HepG2 (cell line): ENCODE measurements around the gene NUDT2. TPM values are rescaled to one million over a fixed set of nuclear protein-coding genes. Genes with fewer than 3 reads are reported as not detected.

Experiments used
- FOXA3 ChIP-seq: IDR thresholded peaks from 2 replicates; pipeline ENCODE4 v1.6.1; 2016; ENCODE audit warnings: missing genetic modification reagents, missing compliant biosample characterization
- SMC3 ChIP-seq: IDR thresholded peaks from 2 replicates; pipeline ENCODE4 v1.6.1; 2011; ENCODE audit warnings: low read length, improper control_type of control experiment
- ZFP37 ChIP-seq: sonication (generic); formaldehyde crosslinking; IDR thresholded peaks from 2 replicates; pipeline ENCODE4 v1.4.0; 2020; ENCODE audit warnings: missing genetic modification reagents, borderline replicate concordance
- ZNF101 ChIP-seq: sonication (generic); formaldehyde crosslinking; IDR thresholded peaks from 2 replicates; pipeline ENCODE4 v1.4.0; 2020; ENCODE audit warnings: mild to moderate bottlenecking, low read depth, missing genetic modification reagents, borderline replicate concordance
- ZNF260 ChIP-seq: sonication (generic); formaldehyde crosslinking; IDR thresholded peaks from 2 replicates; pipeline ENCODE4 v1.4.0; 2020; ENCODE audit warnings: missing genetic modification reagents, low read depth, mild to moderate bottlenecking, borderline replicate concordance
- ZNF367 ChIP-seq: sonication (generic); formaldehyde crosslinking; IDR thresholded peaks from 2 replicates; pipeline ENCODE4 v1.4.0; 2020; ENCODE audit warnings: missing genetic modification reagents, borderline replicate concordance
- ZNF839 ChIP-seq: sonication (generic); formaldehyde crosslinking; IDR thresholded peaks from 2 replicates; pipeline ENCODE4 v1.4.0; 2020; ENCODE audit warnings: missing genetic modification reagents, mild to moderate bottlenecking, borderline replicate concordance
- polyA plus RNA-seq, 8 experiments: library from polyadenylated mRNA; depleted of rRNA in 3 of 8; stranded (reverse) in 7 of 8; unstranded in 1 of 8; fragments of >200 nt; fragmentation: Illumina TruSeq in 4 of 8; extraction: Trizol in 4 of 8; gene quantifications; 2 replicates each; pipeline versions ENCODE4 v1.2.1 to v1.2.3, GENCODE V29; 2011 to 2016; ENCODE audit warnings: low read depth in 4 of 8, missing spikeins in 1 of 8, mixed read lengths in 1 of 8; ENCODE audit not compliant: insufficient read depth in 1 of 8
- total RNA-seq, 5 experiments: library from RNA; depleted of rRNA; stranded (reverse); fragments of >200 nt; fragmentation: Illumina TruSeq; extraction: Trizol; gene quantifications; 2 replicates each; pipeline ENCODE4 v1.2.3, GENCODE V29; 2016; ENCODE audit warnings: low read depth in 1 of 5
- TF ChIP-seq, protein P1 (sequence below): sonication (generic); formaldehyde crosslinking; IDR thresholded peaks from 2 replicates; pipeline ENCODE4 v1.4.0; 2020; ENCODE audit warnings: mild to moderate bottlenecking, missing genetic modification reagents
- TF ChIP-seq, protein P2 (sequence below): sonication (generic); formaldehyde crosslinking; IDR thresholded peaks from 2 replicates; pipeline ENCODE4 v1.5.1; 2020; ENCODE audit warnings: mild to moderate bottlenecking, missing genetic modification reagents, borderline replicate concordance
- TF ChIP-seq, protein P3 (sequence below): sonication (generic); formaldehyde crosslinking; IDR thresholded peaks from 2 replicates; pipeline ENCODE4 v1.8.0; 2022; ENCODE audit warnings: mild to moderate bottlenecking, missing genetic modification reagents
- TF ChIP-seq, protein P4 (sequence below): IDR thresholded peaks from 2 replicates; pipeline ENCODE4 v1.6.1; 2016; ENCODE audit warnings: mild to moderate bottlenecking, missing biosample characterization, missing genetic modification reagents
- TF ChIP-seq, protein P5 (sequence below): IDR thresholded peaks from 2 replicates; pipeline ENCODE4 v1.6.1; 2012; ENCODE audit warnings: low read depth, low read length, improper control_type of control experiment
- TF ChIP-seq, protein P6 (sequence below): sonication (generic); formaldehyde crosslinking; IDR thresholded peaks from 2 replicates; pipeline ENCODE4 v1.5.0; 2020; ENCODE audit warnings: mild to moderate bottlenecking, low read depth, missing genetic modification reagents, borderline replicate concordance

NUDT2 gene
- total and polyA plus RNA-seq, 2 of the 13 experiments (the other 11 are each of a cell fraction or from before 2014, with no cell fraction given): 19.9 to 24.6 TPM

DNA sequence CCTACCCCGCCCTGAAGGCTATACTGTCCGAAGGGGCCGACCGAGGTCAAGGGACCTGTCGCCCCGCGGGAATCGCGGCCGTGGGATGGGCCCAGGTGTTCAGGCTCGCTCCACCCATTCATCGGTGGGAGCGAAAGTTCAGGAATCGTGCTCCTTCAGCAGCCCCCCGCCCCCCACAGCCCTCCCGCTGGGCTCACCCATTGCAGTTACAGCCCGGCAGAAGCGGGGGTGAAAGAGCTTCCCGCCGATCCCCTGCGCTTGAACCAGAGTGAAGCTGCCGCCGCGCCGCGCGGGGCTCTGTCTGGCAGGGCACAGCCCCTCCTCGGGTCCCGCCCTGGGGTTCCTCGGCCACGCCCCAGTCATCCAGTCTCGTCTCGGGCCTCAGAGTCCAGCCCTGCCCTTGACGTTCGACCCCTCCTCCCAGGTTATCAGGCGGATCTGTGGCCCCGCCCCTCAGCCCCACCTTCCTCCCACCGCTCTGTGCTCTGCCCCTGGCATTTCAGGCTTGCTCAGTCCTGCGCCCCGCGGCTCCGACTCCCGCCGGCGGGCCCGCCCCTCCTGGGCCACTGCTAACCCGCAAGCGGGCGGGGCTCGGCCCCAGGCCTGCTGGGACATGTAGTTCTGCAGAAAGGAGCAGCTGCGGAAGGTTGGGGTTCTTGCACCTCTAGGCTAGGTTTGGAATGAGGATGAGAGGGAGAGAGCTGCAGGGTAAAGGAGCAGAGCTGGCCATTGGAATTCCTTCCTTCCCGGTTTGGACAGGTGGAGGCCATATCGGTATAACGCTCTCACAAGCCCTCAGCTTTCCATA, 47.4 kb downstream of the NUDT2 start, which contains the start of gene MYORG (continued):
- TF ChIP-seq FOXA3 (peak; percentile 37; the same call in 1 of the 2 replicates), ZNF367 (CRISPR knock-in tag) (no peak), ZNF839 (CRISPR knock-in tag) (no peak), SMC3 (no peak), ZNF101 (CRISPR knock-in tag) (no peak), ZNF260 (no peak), ZFP37 (CRISPR knock-in tag) (no peak)
- TF ChIP-seq, protein P1, sequence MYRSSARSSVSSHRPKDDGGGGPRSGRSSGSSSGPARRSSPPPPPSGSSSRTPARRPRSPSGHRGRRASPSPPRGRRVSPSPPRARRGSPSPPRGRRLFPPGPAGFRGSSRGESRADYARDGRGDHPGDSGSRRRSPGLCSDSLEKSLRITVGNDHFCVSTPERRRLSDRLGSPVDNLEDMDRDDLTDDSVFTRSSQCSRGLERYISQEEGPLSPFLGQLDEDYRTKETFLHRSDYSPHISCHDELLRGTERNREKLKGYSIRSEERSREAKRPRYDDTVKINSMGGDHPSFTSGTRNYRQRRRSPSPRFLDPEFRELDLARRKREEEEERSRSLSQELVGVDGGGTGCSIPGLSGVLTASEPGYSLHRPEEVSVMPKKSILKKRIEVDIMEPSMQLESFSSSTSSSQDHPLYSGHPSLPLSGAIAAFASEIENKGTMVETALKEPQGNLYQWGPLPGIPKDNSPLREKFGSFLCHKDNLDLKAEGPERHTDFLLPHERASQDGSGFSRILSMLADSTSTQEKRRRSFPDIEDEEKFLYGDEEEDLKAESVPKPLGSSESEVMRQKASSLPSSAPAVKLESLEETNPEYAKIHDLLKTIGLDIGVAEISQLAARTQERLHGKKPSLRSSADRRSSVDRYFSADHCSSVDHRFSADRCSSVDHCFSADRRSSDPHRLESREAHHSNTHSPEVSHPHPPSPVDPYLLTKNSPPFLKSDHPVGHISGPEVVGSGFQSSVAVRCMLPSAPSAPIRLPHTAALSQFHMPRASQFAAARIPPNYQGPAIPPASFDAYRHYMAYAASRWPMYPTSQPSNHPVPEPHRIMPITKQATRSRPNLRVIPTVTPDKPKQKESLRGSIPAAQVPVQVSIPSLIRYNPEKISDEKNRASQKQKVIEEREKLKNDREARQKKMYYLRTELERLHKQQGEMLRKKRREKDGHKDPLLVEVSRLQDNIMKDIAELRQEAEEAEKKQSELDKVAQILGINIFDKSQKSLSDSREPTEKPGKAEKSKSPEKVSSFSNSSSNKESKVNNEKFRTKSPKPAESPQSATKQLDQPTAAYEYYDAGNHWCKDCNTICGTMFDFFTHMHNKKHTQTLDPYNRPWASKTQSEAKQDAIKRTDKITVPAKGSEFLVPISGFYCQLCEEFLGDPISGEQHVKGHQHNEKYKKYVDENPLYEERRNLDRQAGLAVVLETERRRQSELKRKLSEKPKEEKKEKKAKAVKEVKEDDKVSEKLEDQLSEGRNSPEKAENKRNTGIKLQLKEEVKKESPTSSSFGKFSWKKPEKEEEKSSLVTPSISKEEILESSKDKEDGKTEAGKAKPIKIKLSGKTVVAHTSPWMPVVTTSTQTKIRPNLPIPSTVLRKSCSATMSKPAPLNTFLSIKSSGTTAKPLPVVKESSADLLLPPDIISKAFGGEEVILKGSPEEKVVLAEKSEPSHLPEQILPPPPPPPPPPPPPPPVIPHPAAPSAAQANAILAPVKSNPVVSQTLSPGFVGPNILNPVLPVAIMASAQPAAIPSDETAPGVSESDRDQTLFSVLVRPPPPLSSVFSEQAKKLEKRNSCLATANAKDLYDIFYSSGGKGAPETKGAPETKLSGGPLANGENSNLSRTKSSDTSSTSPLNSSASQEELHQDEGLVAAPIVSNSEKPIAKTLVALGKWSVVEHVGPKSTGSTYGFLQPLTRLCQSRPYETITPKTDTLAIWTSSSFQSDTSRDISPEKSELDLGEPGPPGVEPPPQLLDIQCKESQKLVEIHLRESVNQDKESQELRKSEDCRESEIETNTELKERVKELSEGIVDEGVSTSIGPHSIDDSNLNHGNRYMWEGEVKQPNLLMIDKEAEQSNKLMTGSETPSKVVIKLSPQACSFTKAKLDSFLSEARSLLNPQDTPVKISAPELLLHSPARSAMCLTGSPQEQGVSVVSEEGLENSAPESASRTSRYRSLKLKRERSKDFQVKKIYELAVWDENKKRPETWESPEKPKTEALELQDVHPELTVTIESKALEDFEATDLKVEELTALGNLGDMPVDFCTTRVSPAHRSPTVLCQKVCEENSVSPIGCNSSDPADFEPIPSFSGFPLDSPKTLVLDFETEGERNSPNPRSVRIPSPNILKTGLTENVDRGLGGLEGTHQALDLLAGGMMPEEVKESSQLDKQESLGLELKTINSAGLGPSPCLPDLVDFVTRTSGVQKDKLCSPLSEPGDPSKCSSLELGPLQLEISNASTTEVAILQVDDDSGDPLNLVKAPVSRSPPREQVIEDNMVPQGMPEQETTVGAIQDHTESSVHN (CRISPR knock-in tag): 0 out of 2 replicates have a peak, but pooled peaks have one; percentile 27
- TF ChIP-seq, protein P2, sequence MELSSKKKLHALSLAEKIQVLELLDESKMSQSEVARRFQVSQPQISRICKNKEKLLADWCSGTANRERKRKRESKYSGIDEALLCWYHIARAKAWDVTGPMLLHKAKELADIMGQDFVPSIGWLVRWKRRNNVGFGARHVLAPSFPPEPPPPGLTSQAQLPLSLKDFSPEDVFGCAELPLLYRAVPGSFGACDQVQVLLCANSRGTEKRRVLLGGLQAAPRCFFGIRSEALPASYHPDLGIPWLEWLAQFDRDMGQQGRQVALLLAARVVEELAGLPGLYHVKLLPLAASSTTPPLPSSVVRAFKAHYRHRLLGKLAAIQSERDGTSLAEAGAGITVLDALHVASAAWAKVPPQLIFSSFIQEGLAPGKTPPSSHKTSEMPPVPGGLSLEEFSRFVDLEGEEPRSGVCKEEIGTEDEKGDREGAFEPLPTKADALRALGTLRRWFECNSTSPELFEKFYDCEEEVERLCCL (CRISPR knock-in tag): no peak
- TF ChIP-seq, protein P3, sequence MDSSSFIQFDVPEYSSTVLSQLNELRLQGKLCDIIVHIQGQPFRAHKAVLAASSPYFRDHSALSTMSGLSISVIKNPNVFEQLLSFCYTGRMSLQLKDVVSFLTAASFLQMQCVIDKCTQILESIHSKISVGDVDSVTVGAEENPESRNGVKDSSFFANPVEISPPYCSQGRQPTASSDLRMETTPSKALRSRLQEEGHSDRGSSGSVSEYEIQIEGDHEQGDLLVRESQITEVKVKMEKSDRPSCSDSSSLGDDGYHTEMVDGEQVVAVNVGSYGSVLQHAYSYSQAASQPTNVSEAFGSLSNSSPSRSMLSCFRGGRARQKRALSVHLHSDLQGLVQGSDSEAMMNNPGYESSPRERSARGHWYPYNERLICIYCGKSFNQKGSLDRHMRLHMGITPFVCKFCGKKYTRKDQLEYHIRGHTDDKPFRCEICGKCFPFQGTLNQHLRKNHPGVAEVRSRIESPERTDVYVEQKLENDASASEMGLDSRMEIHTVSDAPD (CRISPR knock-in tag): no peak
- TF ChIP-seq, protein P4, sequence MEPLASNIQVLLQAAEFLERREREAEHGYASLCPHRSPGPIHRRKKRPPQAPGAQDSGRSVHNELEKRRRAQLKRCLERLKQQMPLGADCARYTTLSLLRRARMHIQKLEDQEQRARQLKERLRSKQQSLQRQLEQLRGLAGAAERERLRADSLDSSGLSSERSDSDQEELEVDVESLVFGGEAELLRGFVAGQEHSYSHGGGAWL (CRISPR knock-in tag): peak; percentile 10; the same call in 1 of the 2 replicates
- TF ChIP-seq, protein P5, sequence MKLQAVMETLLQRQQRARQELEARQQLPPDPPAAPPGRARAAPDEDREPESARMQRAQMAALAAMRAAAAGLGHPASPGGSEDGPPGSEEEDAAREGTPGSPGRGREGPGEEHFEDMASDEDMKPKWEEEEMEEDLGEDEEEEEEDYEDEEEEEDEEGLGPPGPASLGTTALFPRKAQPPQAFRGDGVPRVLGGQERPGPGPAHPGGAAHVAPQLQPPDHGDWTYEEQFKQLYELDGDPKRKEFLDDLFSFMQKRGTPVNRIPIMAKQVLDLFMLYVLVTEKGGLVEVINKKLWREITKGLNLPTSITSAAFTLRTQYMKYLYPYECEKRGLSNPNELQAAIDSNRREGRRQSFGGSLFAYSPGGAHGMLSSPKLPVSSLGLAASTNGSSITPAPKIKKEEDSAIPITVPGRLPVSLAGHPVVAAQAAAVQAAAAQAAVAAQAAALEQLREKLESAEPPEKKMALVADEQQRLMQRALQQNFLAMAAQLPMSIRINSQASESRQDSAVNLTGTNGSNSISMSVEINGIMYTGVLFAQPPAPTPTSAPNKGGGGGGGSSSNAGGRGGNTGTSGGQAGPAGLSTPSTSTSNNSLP: no peak
- TF ChIP-seq, protein P6, sequence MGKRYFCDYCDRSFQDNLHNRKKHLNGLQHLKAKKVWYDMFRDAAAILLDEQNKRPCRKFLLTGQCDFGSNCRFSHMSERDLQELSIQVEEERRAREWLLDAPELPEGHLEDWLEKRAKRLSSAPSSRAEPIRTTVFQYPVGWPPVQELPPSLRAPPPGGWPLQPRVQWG (CRISPR knock-in tag): no peak
